HepG2 (cell line): Measurements from ENCODE around the gene SF3A2. TPM values are rescaled to one million over a fixed set of nuclear protein-coding genes. Genes with fewer than 3 reads are reported as not detected.

Experiments
- EHMT2 ChIP-seq: fragments of 200-600 bp; sonication (generic); IDR thresholded peaks from 2 replicates; pipeline ENCODE4 v1.7.0; 2017; ENCODE audit warnings: antibody characterized with exemption, low read depth, low read length, borderline replicate concordance
- FOXJ3 ChIP-seq: sonication (generic); formaldehyde crosslinking; IDR thresholded peaks from 2 replicates; pipeline ENCODE4 v1.4.0; 2020; ENCODE audit warnings: missing genetic modification reagents, mild to moderate bottlenecking, borderline replicate concordance
- HMG20A ChIP-seq: IDR thresholded peaks from 2 replicates; pipeline ENCODE4 v1.6.1; 2016; ENCODE audit warnings: borderline replicate concordance
- KAT8 ChIP-seq: IDR thresholded peaks from 2 replicates; pipeline ENCODE4 v1.6.1; 2016; ENCODE audit warnings: missing genetic modification reagents, missing compliant biosample characterization
- KDM6A ChIP-seq: IDR thresholded peaks from 2 replicates; pipeline ENCODE4 v1.6.1; 2016; ENCODE audit warnings: low read depth
- KLF12 ChIP-seq: sonication (generic); formaldehyde crosslinking; IDR thresholded peaks from 2 replicates; pipeline ENCODE4 v1.4.0; 2020; ENCODE audit warnings: missing genetic modification reagents, borderline replicate concordance
- KLF15 ChIP-seq: sonication (generic); formaldehyde crosslinking; IDR thresholded peaks from 2 replicates; pipeline ENCODE4 v1.8.1; 2023; ENCODE audit warnings: borderline replicate concordance, mild to moderate bottlenecking, inconsistent platforms, missing genetic modification reagents, mixed read lengths
- NRL ChIP-seq: sonication (generic); formaldehyde crosslinking; IDR thresholded peaks from 2 replicates; pipeline ENCODE4 v1.5.0; 2020; ENCODE audit warnings: missing genetic modification reagents, mild to moderate bottlenecking, moderate library complexity, borderline replicate concordance
- PAF1 ChIP-seq: IDR thresholded peaks from 2 replicates; pipeline ENCODE4 v1.6.1; 2016; ENCODE audit warnings: missing genetic modification reagents, missing compliant biosample characterization
- PHF5A ChIP-seq: IDR thresholded peaks from one replicate; pipeline ENCODE4 v1.6.1; 2018; ENCODE audit warnings: low read depth, missing genetic modification reagents; ENCODE audit not compliant: unreplicated experiment
- SALL1 ChIP-seq: sonication (generic); formaldehyde crosslinking; IDR thresholded peaks from 2 replicates; pipeline ENCODE4 v1.8.0; 2022; ENCODE audit warnings: mild to moderate bottlenecking, missing genetic modification reagents
- ZFAT ChIP-seq: sonication (generic); formaldehyde crosslinking; conservative IDR thresholded peaks from 2 replicates; pipeline ENCODE4 v1.8.1; 2023; ENCODE audit warnings: missing genetic modification reagents, inconsistent platforms
- ZNF563 ChIP-seq: sonication (generic); formaldehyde crosslinking; IDR thresholded peaks from 2 replicates; pipeline ENCODE4 v1.8.0; 2022; ENCODE audit warnings: mild to moderate bottlenecking, moderate library complexity, missing genetic modification reagents
- ZNF615 ChIP-seq: sonication (generic); formaldehyde crosslinking; IDR thresholded peaks from 2 replicates; pipeline ENCODE4 v1.5.0; 2020; ENCODE audit warnings: mild to moderate bottlenecking, missing genetic modification reagents, borderline replicate concordance
- polyA plus RNA-seq, 8 experiments: library from polyadenylated mRNA; depleted of rRNA in 3 of 8; stranded (reverse) in 7 of 8; unstranded in 1 of 8; fragments of >200 nt; fragmentation: Illumina TruSeq in 4 of 8; extraction: Trizol in 4 of 8; gene quantifications; 2 replicates each; pipeline versions ENCODE4 v1.2.1 to v1.2.3, GENCODE V29; 2011 to 2016; ENCODE audit warnings: low read depth in 4 of 8, missing spikeins in 1 of 8, mixed read lengths in 1 of 8; ENCODE audit not compliant: insufficient read depth in 1 of 8
- total RNA-seq, 5 experiments: library from RNA; depleted of rRNA; stranded (reverse); fragments of >200 nt; fragmentation: Illumina TruSeq; extraction: Trizol; gene quantifications; 2 replicates each; pipeline ENCODE4 v1.2.3, GENCODE V29; 2016; ENCODE audit warnings: low read depth in 1 of 5
- TF ChIP-seq, protein P1 (sequence below): sonication (generic); formaldehyde crosslinking; IDR thresholded peaks from 2 replicates; pipeline ENCODE4 v1.4.0; 2020; ENCODE audit warnings: missing genetic modification reagents, borderline replicate concordance
- TF ChIP-seq, protein P2 (sequence below): sonication (generic); formaldehyde crosslinking; IDR thresholded peaks from 2 replicates; pipeline ENCODE4 v1.5.1; 2020; ENCODE audit warnings: mild to moderate bottlenecking, missing genetic modification reagents, borderline replicate concordance

Gene SF3A2
- total and polyA plus RNA-seq, 2 of the 13 experiments (the other 11 are each of a cell fraction or from before 2014, with no cell fraction given), result 8.6 to 8.8 TPM

DNA sequence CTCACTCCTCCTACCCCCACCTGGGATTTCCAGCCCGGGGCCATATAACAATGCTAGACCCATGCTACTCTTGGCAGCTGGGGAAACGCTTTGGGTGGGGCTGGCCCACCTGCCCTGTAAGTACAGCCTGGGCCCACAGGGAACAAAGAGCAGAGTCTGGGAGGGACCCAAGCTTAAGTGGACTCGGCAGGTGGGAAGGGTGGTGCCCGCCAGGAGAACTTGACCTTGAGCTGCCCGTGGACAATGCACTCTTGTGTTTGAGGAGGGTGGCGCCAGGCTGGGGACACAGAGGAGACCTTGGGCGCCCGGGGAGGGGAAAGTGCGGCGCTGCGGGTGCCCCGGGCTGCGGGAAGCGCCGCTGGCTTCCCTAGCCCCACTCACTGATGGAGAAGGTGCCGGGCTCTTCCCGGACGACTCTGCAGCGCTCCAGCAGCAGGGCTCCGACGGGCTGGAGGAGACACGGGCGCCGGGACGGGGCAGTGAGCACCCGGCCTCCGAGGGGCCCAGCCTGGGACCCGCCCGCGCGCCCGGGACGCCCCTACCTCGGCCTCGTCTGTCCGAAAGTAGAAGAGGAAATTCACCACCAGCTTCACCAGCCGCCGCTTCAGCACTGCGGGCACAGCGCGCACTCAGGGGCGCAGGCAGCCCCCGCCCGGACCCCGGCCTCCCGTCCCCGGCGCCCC lies 1.1 kb upstream of the SF3A2 start (continued):
- TF ChIP-seq PHF5A (peak; percentile 37), ZFAT (CRISPR knock-in tag) (no peak), HMG20A (peak; percentile 23; the same call in 1 of the 2 replicates), FOXJ3 (0 out of 2 replicates have a peak, but pooled peaks have one; percentile 25), KAT8 (no peak), PAF1 (CRISPR knock-in tag) (no peak), SALL1 (CRISPR knock-in tag) (peak; percentile 53; the same call in 1 of the 2 replicates), KDM6A (CRISPR knock-in tag) (peak; percentile 58; the same call in 1 of the 2 replicates), EHMT2 (no peak), ZNF615 (CRISPR knock-in tag) (no peak), ZNF563 (CRISPR knock-in tag) (no peak), KLF15 (CRISPR knock-in tag) (no peak), NRL (CRISPR knock-in tag) (no peak), KLF12 (CRISPR knock-in tag) (peak; percentile 26; the same call in 1 of the 2 replicates)
- TF ChIP-seq, protein P1, sequence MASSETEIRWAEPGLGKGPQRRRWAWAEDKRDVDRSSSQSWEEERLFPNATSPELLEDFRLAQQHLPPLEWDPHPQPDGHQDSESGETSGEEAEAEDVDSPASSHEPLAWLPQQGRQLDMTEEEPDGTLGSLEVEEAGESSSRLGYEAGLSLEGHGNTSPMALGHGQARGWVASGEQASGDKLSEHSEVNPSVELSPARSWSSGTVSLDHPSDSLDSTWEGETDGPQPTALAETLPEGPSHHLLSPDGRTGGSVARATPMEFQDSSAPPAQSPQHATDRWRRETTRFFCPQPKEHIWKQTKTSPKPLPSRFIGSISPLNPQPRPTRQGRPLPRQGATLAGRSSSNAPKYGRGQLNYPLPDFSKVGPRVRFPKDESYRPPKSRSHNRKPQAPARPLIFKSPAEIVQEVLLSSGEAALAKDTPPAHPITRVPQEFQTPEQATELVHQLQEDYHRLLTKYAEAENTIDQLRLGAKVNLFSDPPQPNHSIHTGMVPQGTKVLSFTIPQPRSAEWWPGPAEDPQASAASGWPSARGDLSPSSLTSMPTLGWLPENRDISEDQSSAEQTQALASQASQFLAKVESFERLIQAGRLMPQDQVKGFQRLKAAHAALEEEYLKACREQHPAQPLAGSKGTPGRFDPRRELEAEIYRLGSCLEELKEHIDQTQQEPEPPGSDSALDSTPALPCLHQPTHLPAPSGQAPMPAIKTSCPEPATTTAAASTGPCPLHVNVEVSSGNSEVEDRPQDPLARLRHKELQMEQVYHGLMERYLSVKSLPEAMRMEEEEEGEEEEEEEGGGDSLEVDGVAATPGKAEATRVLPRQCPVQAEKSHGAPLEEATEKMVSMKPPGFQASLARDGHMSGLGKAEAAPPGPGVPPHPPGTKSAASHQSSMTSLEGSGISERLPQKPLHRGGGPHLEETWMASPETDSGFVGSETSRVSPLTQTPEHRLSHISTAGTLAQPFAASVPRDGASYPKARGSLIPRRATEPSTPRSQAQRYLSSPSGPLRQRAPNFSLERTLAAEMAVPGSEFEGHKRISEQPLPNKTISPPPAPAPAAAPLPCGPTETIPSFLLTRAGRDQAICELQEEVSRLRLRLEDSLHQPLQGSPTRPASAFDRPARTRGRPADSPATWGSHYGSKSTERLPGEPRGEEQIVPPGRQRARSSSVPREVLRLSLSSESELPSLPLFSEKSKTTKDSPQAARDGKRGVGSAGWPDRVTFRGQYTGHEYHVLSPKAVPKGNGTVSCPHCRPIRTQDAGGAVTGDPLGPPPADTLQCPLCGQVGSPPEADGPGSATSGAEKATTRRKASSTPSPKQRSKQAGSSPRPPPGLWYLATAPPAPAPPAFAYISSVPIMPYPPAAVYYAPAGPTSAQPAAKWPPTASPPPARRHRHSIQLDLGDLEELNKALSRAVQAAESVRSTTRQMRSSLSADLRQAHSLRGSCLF (CRISPR knock-in tag), result no peak
- TF ChIP-seq, protein P2, sequence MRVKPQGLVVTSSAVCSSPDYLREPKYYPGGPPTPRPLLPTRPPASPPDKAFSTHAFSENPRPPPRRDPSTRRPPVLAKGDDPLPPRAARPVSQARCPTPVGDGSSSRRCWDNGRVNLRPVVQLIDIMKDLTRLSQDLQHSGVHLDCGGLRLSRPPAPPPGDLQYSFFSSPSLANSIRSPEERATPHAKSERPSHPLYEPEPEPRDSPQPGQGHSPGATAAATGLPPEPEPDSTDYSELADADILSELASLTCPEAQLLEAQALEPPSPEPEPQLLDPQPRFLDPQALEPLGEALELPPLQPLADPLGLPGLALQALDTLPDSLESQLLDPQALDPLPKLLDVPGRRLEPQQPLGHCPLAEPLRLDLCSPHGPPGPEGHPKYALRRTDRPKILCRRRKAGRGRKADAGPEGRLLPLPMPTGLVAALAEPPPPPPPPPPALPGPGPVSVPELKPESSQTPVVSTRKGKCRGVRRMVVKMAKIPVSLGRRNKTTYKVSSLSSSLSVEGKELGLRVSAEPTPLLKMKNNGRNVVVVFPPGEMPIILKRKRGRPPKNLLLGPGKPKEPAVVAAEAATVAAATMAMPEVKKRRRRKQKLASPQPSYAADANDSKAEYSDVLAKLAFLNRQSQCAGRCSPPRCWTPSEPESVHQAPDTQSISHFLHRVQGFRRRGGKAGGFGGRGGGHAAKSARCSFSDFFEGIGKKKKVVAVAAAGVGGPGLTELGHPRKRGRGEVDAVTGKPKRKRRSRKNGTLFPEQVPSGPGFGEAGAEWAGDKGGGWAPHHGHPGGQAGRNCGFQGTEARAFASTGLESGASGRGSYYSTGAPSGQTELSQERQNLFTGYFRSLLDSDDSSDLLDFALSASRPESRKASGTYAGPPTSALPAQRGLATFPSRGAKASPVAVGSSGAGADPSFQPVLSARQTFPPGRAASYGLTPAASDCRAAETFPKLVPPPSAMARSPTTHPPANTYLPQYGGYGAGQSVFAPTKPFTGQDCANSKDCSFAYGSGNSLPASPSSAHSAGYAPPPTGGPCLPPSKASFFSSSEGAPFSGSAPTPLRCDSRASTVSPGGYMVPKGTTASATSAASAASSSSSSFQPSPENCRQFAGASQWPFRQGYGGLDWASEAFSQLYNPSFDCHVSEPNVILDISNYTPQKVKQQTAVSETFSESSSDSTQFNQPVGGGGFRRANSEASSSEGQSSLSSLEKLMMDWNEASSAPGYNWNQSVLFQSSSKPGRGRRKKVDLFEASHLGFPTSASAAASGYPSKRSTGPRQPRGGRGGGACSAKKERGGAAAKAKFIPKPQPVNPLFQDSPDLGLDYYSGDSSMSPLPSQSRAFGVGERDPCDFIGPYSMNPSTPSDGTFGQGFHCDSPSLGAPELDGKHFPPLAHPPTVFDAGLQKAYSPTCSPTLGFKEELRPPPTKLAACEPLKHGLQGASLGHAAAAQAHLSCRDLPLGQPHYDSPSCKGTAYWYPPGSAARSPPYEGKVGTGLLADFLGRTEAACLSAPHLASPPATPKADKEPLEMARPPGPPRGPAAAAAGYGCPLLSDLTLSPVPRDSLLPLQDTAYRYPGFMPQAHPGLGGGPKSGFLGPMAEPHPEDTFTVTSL (CRISPR knock-in tag), result no peak
